RPMI7951 (cell line): Measurements from ENCODE around the gene EMP2. TPM values are rescaled to one million over a fixed set of nuclear protein-coding genes. Genes with fewer than 3 reads are reported as not detected.
A peak's percentile ranks its signal among the peaks of the same experiment; 100 is the strongest.
"Not testable (repeated sequence)": the region's sequence is repeated elsewhere in the genome, so short reads cannot be mapped to it uniquely, and the experiment has no call there.

Experiments used
- DNase-seq: peaks from one replicate; pipeline ENCODE4 v3.0.0-alpha.2; 2012; ENCODE audit warnings: low read depth
- total RNA-seq: library from RNA; depleted of rRNA; stranded (reverse); fragments of >200 nt; shearing (Covaris generic); gene quantifications from 2 replicates; pipeline ENCODE4 v1.2.3, GENCODE V29; 2014

The EMP2 gene
- total RNA-seq, 1 experiment from 2014 or later, result 37.0 TPM

DNA sequence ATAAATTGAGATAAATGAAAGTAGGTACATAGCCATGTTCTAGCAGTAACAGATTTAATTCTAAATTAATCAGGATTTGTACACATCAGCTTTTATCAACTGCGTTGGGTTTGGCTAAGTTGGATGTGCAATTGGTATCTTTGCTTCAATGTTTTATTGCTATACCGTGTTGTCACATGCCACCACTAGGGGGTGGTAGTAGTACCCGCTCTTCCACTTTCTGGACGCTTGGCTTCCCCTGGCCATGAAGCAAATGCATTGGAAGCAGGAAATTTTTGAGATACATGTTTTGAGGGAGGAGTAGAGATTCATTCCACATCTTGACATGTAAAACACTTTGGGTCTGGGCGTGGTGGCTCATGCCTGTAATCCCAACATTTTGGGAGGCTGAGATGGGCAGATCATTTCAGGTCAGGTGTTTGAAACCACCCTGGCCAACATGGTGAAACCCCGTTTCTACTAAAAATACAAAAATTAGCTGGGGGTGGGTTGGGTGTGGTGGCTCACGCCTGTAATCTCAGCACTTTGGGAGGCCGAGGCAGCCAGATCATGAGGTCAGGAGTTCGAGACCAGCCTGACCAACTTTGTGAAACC lies 58.6 kb downstream of the EMP2 start:
- peak; percentile 62 for DNase-seq

DNA sequence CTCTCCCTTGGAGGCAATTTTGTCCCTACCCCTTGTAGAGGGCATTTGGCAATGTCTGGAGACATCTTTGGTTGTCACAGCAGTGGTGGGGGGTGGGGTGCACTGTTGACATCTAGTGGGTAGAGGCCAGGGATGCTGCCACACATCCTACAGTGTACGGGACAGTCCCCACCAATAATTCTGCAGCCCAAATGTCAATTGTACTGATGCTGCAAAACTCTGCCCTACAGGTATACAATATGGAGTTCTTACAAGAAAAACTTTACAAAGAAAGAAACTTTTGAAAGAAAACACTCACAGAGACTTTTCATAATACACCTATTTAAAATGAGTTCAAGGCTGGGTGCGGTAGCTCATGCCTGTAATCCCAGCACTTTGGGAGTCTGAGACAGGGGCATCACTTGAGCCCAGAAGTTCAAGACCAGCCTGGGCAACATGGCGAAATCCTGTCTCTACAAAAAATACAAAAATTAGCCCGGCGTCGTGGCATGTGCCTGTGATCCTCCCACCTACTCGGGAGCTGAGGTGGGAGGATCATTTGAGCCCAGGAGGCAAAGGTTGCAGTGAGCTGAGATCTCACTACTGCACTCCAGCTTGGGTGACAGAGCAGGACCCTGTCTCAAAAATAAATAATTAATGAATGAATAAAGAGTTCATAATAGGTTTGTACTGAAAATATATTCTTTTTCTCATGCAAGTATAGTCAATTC lies 59.4 kb downstream of the EMP2 start:
- no peak for DNase-seq

DNA sequence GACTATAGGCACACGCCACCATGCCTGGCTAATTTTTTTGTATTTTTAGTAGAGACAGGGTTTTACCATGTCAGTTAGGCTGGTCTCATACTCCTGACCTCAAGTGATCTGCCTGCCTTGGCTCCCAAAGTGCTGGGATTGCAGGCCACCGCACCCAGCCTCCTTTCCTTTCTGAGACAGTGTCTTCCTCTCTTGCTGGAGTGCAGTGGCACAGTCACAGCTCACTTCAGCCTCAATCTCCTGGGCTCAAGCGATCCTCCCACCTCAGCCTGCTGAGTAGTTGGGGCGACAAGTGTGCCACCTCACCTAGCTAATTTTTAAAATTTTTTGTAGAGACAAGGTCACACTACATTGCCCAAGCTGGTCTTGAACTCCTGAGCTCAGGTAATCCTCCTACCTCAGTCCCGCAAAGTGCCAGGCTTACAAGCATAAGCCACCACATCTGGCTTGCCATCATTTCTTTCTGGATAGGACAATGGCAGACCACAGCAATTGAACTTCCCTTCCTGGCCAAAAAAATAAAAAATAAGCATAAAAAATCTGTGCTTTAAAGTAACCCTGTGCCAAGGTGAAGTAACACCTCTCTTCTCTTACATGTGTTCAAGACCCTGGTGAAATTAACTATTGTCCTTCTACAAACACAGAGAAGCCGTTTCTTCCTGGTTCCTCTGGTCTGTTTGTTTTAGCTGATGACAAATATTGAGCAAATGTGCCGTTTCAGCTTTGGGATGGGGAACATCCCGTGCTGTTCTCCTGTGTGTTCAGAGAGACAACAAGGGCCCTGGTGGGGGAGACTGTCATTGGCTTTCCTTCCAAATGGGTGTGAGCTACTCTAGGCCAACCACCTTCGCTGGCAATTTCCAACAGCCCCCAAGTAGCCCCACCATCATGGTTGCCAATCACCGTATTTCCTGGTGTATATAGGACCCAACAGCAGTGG lies 60.2 kb downstream of the EMP2 start:
- no peak for DNase-seq

DNA sequence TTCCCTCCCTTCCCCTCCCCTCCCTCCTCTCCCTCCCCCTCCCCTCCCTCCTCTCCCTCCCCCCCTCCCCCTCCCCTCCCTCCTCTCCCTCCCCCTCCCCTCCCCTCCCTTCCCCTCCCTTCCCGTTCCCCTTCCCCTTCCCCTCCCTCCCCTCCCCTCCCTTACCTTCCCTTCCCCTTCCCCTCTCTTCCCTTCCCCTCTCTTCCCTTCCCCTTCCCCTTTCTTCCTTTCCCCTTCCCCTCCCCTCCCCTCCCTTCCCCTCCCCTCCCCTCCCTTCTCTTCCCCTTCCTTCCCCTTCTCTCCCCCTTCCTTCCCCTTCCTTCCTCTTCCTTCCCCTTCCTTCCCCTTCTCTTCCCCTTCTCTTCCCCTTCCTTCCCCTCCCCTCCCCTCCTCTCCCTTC lies 61.1 kb downstream of the EMP2 start:
- DNase-seq, result no peak

DNA sequence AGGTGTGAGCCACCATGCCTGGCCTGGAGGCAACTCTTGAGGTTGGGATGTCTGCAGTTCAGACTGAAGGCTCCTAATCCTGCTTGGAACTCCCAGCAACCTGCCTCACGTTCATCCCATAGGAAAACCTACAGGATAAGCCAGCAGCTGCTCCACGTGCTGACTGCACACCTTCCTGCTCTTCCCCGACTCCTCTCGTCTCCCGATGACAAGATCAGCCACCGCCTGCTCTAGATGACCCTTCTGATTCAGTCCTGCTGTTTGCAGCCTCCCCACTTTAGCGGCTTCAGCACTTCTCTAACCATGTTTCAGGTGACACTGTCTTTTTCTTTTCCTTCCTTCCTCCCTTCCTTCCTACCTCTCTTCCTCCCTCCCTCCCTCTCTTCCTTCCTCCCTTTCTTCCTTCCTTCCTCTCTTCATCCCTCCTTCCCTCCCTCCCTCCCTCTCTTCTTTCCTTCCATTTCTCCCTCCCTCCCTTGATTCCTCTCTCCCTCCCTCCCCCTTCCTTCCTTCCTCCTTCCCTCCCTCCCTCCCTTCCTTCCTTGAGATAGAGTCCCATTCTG lies 61.8 kb downstream of the EMP2 start:
- no peak for DNase-seq

DNA sequence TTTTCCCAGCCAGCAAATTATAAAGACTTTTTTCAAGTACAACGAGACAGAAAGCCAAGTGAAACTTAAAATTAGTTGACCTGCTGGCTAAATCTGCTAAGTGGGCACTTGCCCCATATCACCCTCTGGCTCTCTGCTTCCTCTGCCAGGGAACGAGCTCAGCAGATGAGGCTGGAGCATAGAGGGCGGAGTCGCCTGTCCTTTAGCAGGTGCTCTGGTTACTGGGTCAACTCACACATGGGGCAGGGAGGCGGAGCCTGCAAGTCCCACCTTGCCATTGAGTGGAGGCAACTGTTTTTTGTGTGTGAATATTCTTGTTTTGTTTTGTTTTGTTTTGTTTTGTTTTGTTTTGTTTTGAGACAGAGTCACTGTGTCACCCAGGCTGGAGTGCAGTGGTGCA lies 62.5 kb downstream of the EMP2 start:
- no peak for DNase-seq

DNA sequence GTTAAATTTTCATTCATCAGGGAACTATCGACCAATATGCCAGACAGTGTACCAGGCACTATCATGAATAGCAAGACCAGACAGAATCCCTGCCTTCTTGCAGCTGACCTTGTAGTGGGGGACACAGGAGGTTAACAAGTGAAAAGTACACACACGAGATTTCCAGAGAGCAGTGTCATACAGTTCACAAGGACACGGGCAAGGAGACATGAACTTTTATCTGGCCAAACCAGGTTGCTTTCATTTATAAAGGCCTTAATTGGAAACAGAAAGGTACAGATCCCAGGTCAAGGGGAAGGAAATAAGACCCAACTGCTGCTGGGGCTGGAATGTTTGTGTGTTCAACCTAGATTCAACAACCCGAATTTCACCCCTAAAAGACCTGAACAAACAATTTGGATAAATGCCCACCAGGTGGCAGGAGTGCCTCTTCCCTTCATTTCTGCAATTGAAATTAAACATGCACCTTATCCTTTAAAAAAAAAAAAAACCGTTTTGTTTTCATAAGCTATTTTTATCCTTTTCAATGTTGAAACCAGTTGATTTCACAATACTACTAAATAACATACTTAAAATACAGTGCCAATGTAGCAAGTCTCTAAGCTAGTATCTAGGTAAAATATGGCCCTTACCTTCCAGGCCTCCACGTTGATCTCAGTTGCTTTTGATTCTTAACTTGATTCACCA lies 65.9 kb downstream of the EMP2 start:
- peak; percentile 52 for DNase-seq

DNA sequence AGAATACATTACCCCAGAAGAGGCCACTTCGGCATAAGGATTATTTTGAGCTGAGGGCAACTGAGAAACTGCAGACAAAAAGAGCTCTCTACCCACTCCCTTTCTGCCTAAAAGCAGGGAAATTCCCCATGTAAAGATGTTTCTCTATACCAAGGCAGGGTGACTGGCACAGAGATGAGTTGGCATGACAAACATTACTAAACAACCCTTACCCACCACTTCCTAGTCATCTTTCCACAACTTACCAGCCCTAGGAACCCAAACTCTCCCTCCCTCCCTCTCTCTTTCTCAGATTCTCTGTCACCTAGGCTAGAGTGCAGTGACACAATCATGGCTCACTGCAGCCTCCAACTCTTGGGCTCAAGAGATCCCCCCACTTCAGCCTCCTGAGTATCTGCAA lies 68.6 kb downstream of the EMP2 start:
- peak; percentile 9 for DNase-seq

DNA sequence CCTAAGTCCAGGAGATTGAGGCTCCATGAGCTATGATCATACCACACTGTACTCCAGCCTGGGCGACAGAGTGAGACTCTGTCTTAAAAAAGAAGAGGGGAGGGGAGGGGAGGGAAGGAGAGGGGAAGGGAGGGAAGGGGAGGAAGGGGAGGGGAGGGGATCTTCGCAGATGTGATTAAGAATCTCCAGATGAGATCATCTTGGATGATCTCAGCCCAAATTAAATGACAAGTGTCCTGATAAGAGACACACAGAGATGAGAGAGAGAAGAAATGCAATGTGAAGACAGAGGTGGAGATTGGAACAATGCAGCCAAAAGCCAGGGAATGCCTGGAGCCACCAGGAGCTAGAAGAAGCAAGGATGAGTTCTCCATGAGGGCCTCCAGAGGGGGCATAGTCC lies 70.1 kb downstream of the EMP2 start:
- DNase-seq, result no peak

DNA sequence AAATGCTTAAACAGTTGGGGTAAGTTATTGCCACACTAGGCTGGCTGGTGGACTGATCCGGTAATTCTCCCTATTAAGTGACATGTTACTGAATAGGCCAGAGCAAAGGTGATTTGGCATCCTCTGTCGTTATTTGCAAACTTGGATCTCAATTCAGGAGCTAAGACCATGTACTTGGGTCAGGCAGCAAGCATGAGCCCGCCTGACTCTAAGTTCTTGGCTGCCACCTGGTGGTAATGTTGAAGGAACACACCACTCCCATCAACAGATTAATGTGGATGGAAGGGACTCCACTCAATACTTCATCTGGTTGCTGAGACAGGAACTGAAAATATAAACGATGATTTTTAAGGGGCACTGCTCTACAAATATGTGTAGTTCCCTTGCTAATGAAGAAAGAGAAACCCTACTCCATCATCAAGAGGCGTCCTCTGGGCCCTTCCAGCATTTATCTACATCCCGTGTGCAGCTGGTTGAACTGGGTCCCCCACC lies 70.8 kb downstream of the EMP2 start:
- DNase-seq, result peak; percentile 71

DNA sequence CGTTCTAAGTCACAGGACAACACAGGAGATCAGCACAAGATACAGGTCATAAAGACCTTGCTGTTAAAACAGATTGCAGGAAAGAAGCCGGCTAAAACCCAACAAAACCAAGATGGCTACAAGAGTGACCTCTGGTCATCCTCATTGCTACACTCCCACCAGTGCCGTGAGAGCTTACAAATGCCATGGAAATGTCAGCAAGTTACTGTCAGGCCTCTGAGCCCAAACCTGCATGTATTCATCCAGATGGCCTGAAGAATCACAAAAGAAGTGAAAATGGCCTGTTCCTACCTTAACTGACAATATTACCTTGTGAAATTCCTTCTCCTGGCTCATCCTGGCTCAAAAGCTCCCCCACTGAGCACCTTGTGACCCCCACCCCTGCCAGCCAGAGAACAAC lies 75.1 kb downstream of the EMP2 start:
- DNase-seq, result not testable (repeated sequence)

DNA sequence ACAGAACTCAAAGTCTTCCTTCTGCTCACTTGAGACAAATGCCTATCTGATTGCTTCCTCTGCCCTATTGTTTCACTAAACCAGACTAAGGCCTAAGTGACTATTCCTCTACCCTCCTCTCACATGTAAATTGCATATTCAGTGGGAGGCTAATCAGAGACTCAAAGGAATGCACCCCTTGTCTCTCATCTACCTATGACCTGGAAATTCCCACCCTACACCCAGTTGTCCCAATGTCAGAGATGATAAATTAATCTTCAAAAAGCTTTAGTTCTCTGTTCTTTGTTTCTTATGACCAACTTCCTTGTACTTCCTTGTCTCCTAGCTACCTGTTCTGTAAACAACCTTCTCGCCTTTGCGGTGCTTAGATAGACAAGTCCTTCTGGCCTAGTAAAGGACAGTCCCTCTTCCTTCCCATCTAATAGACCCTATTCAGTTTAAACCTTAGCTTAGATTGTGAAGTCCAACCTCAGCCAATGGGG lies 76.0 kb downstream of the EMP2 start:
- no peak for DNase-seq

DNA sequence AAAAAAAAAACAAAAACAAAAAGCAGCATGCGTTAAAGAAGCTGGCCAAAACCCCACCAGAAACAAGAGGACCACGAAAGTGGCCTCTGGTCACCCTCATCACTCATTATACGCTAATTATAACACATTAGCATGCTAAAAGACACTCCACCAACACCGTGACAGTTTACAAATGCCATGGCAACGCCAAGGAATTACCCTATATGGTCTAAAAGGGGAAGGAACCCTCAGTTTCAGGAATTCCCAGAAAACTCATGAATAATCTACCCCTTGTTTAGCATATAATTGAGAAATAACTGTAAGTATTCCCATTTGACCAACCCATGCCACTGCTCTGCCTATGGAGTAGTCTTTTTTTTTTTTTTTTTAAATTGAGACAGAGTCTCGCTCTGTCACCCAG lies 77.6 kb downstream of the EMP2 start:
- no peak for DNase-seq

DNA sequence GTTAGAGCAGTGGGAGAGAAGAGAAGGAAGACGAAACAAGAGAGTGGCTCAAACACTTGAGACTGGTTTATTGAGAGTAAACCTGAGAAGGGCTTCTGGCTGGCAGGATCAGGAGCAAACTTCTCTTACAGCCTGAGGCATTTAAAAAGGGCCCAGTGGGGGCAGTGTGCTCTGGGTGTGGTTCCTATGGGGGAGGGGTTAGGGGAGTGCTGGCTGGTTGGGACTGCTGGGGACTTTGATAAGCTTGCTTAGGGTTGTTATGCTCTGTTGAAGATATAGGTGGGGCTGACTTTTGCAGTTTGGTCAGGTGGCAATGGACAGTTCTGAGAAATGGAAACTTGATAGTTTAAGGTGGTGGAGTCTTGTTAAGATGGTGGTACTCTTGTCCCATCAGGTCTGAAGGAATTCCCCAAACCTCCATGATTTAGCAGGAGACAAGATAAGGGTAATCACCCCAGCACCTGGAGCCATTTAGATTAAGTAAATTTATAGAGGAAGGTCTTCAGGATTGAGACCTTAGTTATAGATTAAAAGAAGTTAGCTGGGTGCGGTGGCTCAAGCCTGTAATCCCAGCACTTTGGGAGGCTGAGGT lies 79.3 kb downstream of the EMP2 start:
- no peak for DNase-seq

DNA sequence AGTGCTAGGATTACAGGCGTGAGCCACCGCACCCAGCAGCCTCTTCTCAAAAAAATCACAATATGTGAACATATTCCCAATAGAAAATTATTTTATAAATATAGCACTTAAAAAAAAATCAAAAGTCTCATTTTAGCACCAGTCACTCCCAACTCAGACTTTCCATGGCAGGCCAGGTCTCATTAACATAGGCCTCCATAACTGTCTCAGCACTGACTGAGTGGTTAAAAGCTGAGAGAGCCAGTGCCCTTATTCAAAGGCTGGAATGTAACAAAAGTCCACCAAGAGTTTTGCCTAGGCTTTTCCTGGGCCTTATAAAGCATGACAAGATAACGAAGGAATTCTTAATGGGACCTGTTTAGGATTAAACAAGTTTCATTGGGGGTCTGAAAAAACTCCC lies 79.8 kb downstream of the EMP2 start:
- DNase-seq, result no peak

DNA sequence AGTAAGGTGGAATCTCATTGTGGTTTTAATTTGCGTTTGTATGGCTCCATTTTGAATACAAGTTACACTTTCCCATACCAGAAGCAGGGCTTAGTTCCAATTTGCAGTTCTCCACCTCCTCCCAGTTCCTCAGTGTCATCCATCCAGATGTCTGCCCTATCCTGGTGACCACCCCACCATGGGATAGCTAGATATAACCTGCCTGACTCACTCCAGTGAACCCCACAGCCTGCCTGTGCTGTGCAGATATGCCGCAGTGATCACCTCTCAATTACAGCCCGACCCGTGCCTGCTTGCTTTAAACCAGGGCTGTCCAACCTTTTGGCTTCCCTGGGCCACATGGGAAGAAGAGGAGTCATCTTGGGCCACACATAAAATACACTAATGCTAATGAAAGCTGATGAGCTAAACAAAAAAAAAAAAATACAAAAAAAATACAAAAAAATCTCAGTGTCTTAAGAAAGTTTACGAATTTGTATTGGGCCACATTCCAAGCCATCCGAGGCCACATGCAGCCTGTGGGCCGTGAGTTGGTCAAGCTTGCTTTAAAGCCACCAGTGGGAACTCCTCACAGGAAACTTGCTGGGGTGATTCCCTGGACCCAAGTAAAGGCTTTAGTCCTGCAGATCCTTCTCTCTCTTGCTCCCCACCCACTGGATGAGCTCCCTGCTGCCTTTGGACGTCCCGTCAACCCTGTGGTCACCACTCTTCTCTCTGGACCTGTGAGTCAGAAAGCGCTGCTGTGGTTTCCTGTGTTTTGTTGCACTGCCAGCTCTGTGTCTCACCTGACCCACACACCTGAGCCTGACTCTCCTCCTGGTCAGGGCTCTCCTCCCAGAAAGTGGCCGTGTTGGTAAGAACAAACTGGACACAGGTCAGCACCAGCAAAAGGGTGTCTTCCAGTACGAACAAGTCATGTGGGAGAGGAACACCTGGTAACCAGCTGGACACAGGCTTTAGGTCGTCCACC lies 83.0 kb downstream of the EMP2 start:
- peak; percentile 40 for DNase-seq

DNA sequence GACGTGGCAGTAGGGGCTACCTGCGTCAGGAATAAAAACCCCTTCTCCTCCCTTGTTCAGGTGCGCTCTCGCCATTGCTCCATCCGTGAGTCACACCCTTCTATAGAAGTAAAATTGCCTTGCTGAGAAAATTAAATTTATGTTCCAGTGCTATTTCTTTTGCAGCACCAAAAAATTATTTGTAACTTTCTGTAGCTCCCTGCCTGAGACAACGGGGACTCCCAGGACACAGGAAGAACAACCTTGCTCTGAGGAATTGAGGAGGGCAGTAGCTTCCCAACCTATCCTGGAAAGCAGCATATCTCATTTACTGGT lies 85.4 kb downstream of the EMP2 start:
- DNase-seq, result no peak

DNA sequence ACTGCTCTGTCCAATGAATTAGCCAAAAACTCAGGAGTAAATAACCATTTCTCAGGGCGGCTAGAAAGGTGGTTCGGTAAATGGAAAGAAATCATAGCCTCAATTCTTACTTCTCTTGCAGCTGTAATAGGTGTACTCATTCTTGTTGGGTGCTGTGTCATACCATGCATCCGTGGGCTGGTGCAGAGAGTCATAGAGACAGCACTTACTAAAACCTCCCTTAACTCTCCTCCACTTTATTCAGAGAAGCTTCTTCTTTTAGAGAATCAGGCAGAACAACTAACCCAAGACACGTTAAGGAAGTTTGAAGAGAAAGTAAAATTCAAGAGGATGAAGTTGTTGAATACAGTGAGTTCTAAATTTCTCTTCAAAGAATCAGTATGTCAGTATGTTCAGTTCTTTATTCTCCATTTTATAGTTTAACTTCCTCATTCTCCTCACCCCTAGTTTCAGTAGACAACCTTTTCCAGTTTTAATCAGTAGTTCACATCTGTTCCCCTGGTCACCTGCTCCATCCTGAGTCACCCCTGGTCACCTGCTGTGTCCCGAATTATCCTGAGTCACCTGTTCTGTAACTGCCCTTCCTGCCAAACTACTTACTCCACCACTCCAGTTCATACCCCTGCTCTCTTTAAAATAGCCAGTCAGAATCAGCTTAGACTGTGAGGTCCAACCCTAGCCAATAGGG lies 85.9 kb downstream of the EMP2 start:
- no peak for DNase-seq

DNA sequence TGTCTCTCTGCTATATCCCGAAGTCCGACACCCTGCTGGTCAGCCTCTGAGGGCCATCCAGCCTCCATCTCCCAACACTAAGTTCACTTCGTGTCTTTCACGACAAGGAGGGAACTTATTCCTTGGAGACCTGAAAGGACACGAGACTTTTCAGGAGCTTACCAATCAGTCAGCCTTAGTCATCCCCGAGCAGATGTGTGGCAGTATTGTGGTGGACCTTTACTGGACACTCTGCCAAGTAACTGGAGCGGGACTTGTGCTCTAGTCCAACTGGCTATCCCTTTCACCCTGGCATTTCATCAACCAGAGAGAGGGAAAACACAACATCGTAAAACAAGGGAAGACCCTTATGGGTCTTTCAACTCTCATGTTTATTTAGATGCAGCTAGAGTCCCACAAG lies 87.1 kb downstream of the EMP2 start:
- DNase-seq, result peak; percentile 17
